H1 (cell line): ENCODE results near the gene SORBS1. TPM values are rescaled to one million over a fixed set of nuclear protein-coding genes. Genes with fewer than 3 reads are reported as not detected.

Source experiments
- CTCF ChIA-PET: fragments of 300-600 bp; sonication (Branson Sonifier 250); formaldehyde crosslinking; loops from one replicate; lab custom pipeline; 2021; ENCODE audit not compliant: partially characterized antibody; lab: Charles Lee
- POLR2A ChIA-PET: fragments of 300-600 bp; sonication (Branson Sonifier 250); formaldehyde crosslinking; loops from one replicate; lab custom pipeline; 2021; ENCODE audit warnings: inconsistent platforms; ENCODE audit not compliant: partially characterized antibody; lab: Charles Lee
- DNase-seq, 2 experiments: peaks; one replicate each; pipeline versions ENCODE4 v3.0.0 to v3.0.0-alpha.2; 2010 to 2022; ENCODE audit warnings: low spot score in 2 of 2, low read depth in 1 of 2, mixed read lengths in 1 of 2
- FAIRE-seq: peaks from 2 replicates; lab custom pipeline; 2011; peaks lifted over from hg19 to GRCh38; lab: Jason Lieb, UNC
- H2AFZ ChIP-seq: 2 replicates; pipeline ENCODE4 v1.8.1; 2012; ENCODE audit warnings: low read length, inconsistent platforms
- H2AK5ac ChIP-seq: 2 replicates; pipeline ENCODE4 v1.6.1; 2013; ENCODE audit warnings: low read depth, low read length
- H2BK120ac ChIP-seq: replicated peaks from 2 replicates; pipeline ENCODE3; 2013; ENCODE audit warnings: low read depth, low read length, inconsistent platforms
- H2BK12ac ChIP-seq: 2 replicates; pipeline ENCODE4 v1.6.1; 2013; ENCODE audit warnings: low read depth, low read length
- H2BK15ac ChIP-seq: 2 replicates; pipeline ENCODE4 v1.6.1; 2013; ENCODE audit warnings: low read length
- H2BK20ac ChIP-seq: 2 replicates; pipeline ENCODE4 v1.6.1; 2013; ENCODE audit warnings: low read length
- H2BK5ac ChIP-seq: 2 replicates; pipeline ENCODE4 v1.6.1; 2013; ENCODE audit warnings: low read depth, low read length
- H3K14ac ChIP-seq: 2 replicates; pipeline ENCODE4 v1.6.1; 2013; ENCODE audit warnings: inconsistent platforms; ENCODE audit not compliant: insufficient read length
- H3K18ac ChIP-seq: 2 replicates; pipeline ENCODE4 v1.6.1; 2013; ENCODE audit warnings: low read length; ENCODE audit errors: extremely low read depth
- H3K23ac ChIP-seq: 2 replicates; pipeline ENCODE4 v1.6.1; 2013; ENCODE audit warnings: inconsistent platforms; ENCODE audit not compliant: insufficient read length
- H3K23me2 ChIP-seq: 2 replicates; pipeline ENCODE4 v1.6.1; 2013; ENCODE audit warnings: low read depth, low read length
- H3K27ac ChIP-seq: 2 replicates; pipeline ENCODE4 v1.6.1; 2011; ENCODE audit warnings: low read depth, low read length, inconsistent platforms
- H3K27me3 ChIP-seq, 4 experiments: replicated peaks in 1 of 4; 1 replicate in 1 of 4; 2 replicates in 3 of 4; pipeline versions ENCODE4 v1.6.1 to v1.8.1; 2011 to 2013; ENCODE audit warnings: low read length in 3 of 4, mild to moderate bottlenecking in 3 of 4, inconsistent platforms in 2 of 4, mixed read lengths in 2 of 4, moderate library complexity in 1 of 4; ENCODE audit not compliant: control insufficient read depth in 3 of 4, insufficient read depth in 3 of 4; ENCODE audit errors: extremely low read depth in 1 of 4
- H3K36me3 ChIP-seq, 4 experiments: 2 replicates each; pipeline versions ENCODE4 v1.6.1 to v1.8.1; 2011 to 2013; ENCODE audit warnings: mild to moderate bottlenecking in 4 of 4, low read length in 3 of 4, moderate library complexity in 2 of 4, control low read depth in 1 of 4, inconsistent platforms in 1 of 4; ENCODE audit not compliant: insufficient read depth in 4 of 4, control insufficient read depth in 2 of 4
- H3K4ac ChIP-seq: replicated peaks from 2 replicates; pipeline ENCODE3; 2013; ENCODE audit warnings: low read length, low read depth, mixed read lengths, inconsistent platforms; ENCODE audit not compliant: insufficient read length
- H3K4me1 ChIP-seq, 4 experiments: replicated peaks in 1 of 4; 1 replicate in 1 of 4; 2 replicates in 3 of 4; pipeline versions ENCODE4 v1.6.1 to v1.8.1; 2011 to 2013; ENCODE audit warnings: low read length in 3 of 4, inconsistent platforms in 2 of 4, mixed read lengths in 1 of 4; ENCODE audit not compliant: insufficient read depth in 4 of 4, control insufficient read depth in 3 of 4
- H3K4me2 ChIP-seq, 2 experiments: 2 replicates each; pipeline versions ENCODE4 v1.6.1 to v1.8.1; 2011 to 2013; ENCODE audit warnings: low read depth in 2 of 2, low read length in 2 of 2, control low read depth in 1 of 2, inconsistent platforms in 1 of 2, mild to moderate bottlenecking in 1 of 2; ENCODE audit not compliant: insufficient read depth in 1 of 2
- H3K4me3 ChIP-seq, 4 experiments: fragments of 200-600, 300-600 bp in 1 of 4; sonication (generic), shearing (Covaris generic), sonication (Bioruptor Twin) in 1 of 4; 2 replicates each; pipeline versions ENCODE4 v1.5.1 to v1.8.1; 2011 to 2016; ENCODE audit warnings: low read length in 4 of 4, low read depth in 3 of 4, control low read depth in 2 of 4, inconsistent platforms in 2 of 4, mild to moderate bottlenecking in 2 of 4, mixed read lengths in 1 of 4, moderate library complexity in 1 of 4; ENCODE audit not compliant: insufficient read depth in 2 of 4; ENCODE audit errors: extremely low read depth in 1 of 4
- H3K56ac ChIP-seq: replicated peaks from 2 replicates; pipeline ENCODE3; 2013; ENCODE audit warnings: low read depth, mild to moderate bottlenecking, mixed read lengths, low read length, inconsistent platforms; ENCODE audit not compliant: insufficient read length
- H3K79me1 ChIP-seq: 2 replicates; pipeline ENCODE4 v1.6.1; 2013; ENCODE audit warnings: low read depth, low read length, control low read depth
- H3K79me2 ChIP-seq, 2 experiments: 2 replicates each; pipeline versions ENCODE4 v1.6.1 to v1.8.1; 2012 to 2013; ENCODE audit warnings: low read length in 2 of 2, mild to moderate bottlenecking in 2 of 2, inconsistent platforms in 1 of 2; ENCODE audit not compliant: insufficient read depth in 2 of 2, control insufficient read depth in 1 of 2
- H3K9ac ChIP-seq, 4 experiments: replicated peaks in 1 of 4; 1 replicate in 1 of 4; 2 replicates in 3 of 4; pipeline versions ENCODE4 v1.6.1 to v1.8.1; 2011 to 2013; ENCODE audit warnings: low read depth in 3 of 4, low read length in 3 of 4, control low read depth in 2 of 4, mild to moderate bottlenecking in 2 of 4, moderate library complexity in 2 of 4, inconsistent platforms in 1 of 4; ENCODE audit errors: extremely low read depth in 1 of 4
- H3K9me3 ChIP-seq, 2 experiments: 2 replicates each; pipeline versions ENCODE4 v1.6.1 to v1.8.1; 2012 to 2013; ENCODE audit warnings: mild to moderate bottlenecking in 2 of 2, moderate library complexity in 2 of 2, control low read depth in 1 of 2, inconsistent platforms in 1 of 2, low read depth in 1 of 2, low read length in 1 of 2, mixed read lengths in 1 of 2; ENCODE audit not compliant: insufficient read depth in 2 of 2
- H4K20me1 ChIP-seq, 2 experiments: replicated peaks in 1 of 2; 2 replicates each; pipeline versions ENCODE3 to v1.8.1; 2011 to 2013; ENCODE audit warnings: inconsistent platforms in 2 of 2, low read length in 2 of 2, mild to moderate bottlenecking in 1 of 2; ENCODE audit not compliant: insufficient read depth in 2 of 2, control insufficient read depth in 1 of 2
- H4K5ac ChIP-seq: 2 replicates; pipeline ENCODE4 v1.6.1; 2013; ENCODE audit warnings: low read length, low read depth, mixed read lengths, inconsistent platforms; ENCODE audit not compliant: insufficient read length
- H4K8ac ChIP-seq: 2 replicates; pipeline ENCODE4 v1.8.0; 2013; ENCODE audit warnings: mild to moderate bottlenecking, moderate library complexity, low read length, inconsistent platforms; ENCODE audit not compliant: insufficient read depth; ENCODE audit errors: extremely low read depth
- H4K91ac ChIP-seq: replicated peaks from 2 replicates; pipeline ENCODE3; 2013; ENCODE audit warnings: low read length, mixed read lengths, inconsistent platforms; ENCODE audit not compliant: insufficient read length
- HDAC6 ChIP-seq: IDR thresholded peaks from one replicate; pipeline ENCODE4 v1.7.1; 2012; ENCODE audit warnings: low read depth, mild to moderate bottlenecking, inconsistent platforms, low read length, moderate library complexity
- RFX5 ChIP-seq: IDR thresholded peaks from 2 replicates; pipeline ENCODE4 v1.6.1; 2011; ENCODE audit warnings: low read depth, low read length, improper control_type of control experiment, borderline replicate concordance
- RNF2 ChIP-seq: fragments of 200-900, 300-1000 bp; sonication (generic); IDR thresholded peaks from 2 replicates; pipeline ENCODE4 v1.7.1; 2016; ENCODE audit warnings: borderline replicate concordance, low read depth, mild to moderate bottlenecking, antibody characterized with exemption, low read length; ENCODE audit not compliant: poor library complexity, severe bottlenecking; ENCODE audit errors: missing control alignments
- SIN3A ChIP-seq, 2 experiments: IDR thresholded peaks in 1 of 2; conservative IDR thresholded peaks in 1 of 2; 2 replicates each; pipeline ENCODE4 v1.6.1; 2011 to 2012; ENCODE audit warnings: low read length in 2 of 2, improper control_type of control experiment in 1 of 2, low read depth in 1 of 2, mild to moderate bottlenecking in 1 of 2
- SP2 ChIP-seq: IDR thresholded peaks from 2 replicates; pipeline ENCODE4 v1.6.1; 2012; ENCODE audit warnings: mild to moderate bottlenecking, low read length, inconsistent platforms
- WGBS, 2 experiments: shearing (Covaris generic) in 1 of 2; methylation state at CpG; one replicate each; pipeline versions ENCODE4 v1.1.6 to v1.1.7; 2013 to 2015; ENCODE audit warnings: low lambda C conversion rate in 2 of 2, mixed read lengths in 2 of 2, inconsistent platforms in 1 of 2, low coverage in 1 of 2, missing lambda C conversion rate in 1 of 2; ENCODE audit not compliant: insufficient replicate concordance in 2 of 2, insufficient coverage in 1 of 2, insufficient read length in 1 of 2; ENCODE audit errors: extremely low coverage in 1 of 2, missing lambda C conversion rate in 1 of 2; 5-methylcytosine and 5-hydroxymethylcytosine counted together
- polyA plus RNA-seq, 7 experiments: library from polyadenylated mRNA; depleted of rRNA in 3 of 7; stranded (reverse) in 5 of 7; unstranded in 2 of 7; fragments of >200 nt in 5 of 7; fragments of 200-250 nt in 2 of 7; gene quantifications; 1 replicate in 5 of 7; 2 replicates in 1 of 7; 4 replicates in 1 of 7; pipeline versions ENCODE4 v1.2.1 to v1.2.3, GENCODE V29; 2011 to 2013; ENCODE audit warnings: missing spikeins in 2 of 7, mixed read lengths in 2 of 7
- total RNA-seq: library from RNA; stranded (reverse); fragmentation: NEBNext Ultra II Directional; extraction: Animal tissue kit (Norgen Biotek cat#: 25700); gene quantifications from 2 replicates; pipeline ENCODE4 v1.2.1, GENCODE V29; 2021
- TF ChIP-seq, protein P1 (sequence below): IDR thresholded peaks from 2 replicates; pipeline ENCODE4 v1.6.1; 2012; ENCODE audit warnings: inconsistent platforms

SORBS1 gene
- total and polyA plus RNA-seq, 2 of the 8 experiments (the other 6 are each of a cell fraction or from before 2014, with no cell fraction given), result 16.0 to 35.0 TPM

DNA sequence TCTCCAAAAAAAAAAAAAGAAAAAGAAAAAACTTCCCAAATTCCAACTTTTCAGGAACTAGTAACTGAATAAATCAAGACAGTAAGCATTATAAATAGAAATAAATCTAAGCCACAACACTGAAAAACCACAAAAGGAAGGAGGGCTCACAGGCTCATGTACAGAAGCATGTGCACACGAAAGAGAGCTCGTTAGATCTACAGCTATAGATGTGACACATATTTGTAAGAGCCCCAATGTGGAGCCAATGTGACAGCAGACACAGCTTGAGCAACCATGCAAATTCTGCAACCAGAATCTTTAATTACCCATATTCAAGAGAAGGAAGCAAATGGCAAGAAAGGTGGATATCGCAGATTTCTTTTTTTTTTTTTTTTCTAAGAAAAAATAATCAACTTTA is 94.7 kb downstream of the SORBS1 start:
- Histone ChIP-seq H3K23me2 (no peaks in the 10 kb centered on the region), H3K9me3 (no peaks in the 10 kb centered on the region), H3K9ac (no peak overlapping the region), H3K4me3 (no peak overlapping the region), H3K4ac (no peak overlapping the region), H2BK20ac (peak overlapping the region; percentile 41; the same call in 1 of the 2 replicates), H3K4me2 (no peak overlapping the region; a peak in 1 of 4 replicates), H3K79me2 (peaks cover 0 to 3% of the 10 kb centered on the region in 2 experiments; a peak in 1 of 4 replicates), H2AFZ (no peak overlapping the region), H3K79me1 (no peaks in the 10 kb centered on the region), H3K27ac (no peak overlapping the region), H2BK120ac (no peak overlapping the region), H3K36me3 (no peaks in the 10 kb centered on the region), H3K27me3 (no peaks in the 10 kb centered on the region), H4K20me1 (no peaks in the 10 kb centered on the region), H4K5ac (no peak overlapping the region), H4K91ac (no peak overlapping the region), H2BK12ac (no peak overlapping the region), H4K8ac (no peak overlapping the region), H3K18ac (no peak overlapping the region), H3K23ac (no peak overlapping the region), H3K4me1 (peaks cover 2 to 26% (median 15%) of the 10 kb centered on the region in 4 experiments; a peak in 5 of 7 replicates), H2AK5ac (no peak overlapping the region), H3K56ac (no peak overlapping the region), H3K14ac (no peak overlapping the region), H2BK15ac (no peak overlapping the region; the same call in 1 of the 2 replicates), H2BK5ac (no peak overlapping the region)
- DNase-seq (no peak), FAIRE-seq (no peak)
- ChIA-PET CTCF (interaction anchor here (0.6 to 1.8 kb wide), 12 partner anchors 8 to 135 kb away, joined by 3 to 7 read pairs (median 3); no protein-coding TSS in a partner anchor), POLR2A (interaction anchor here (1.2 kb wide), 1 partner anchor 12 kb away, joined by 3 read pairs; no protein-coding TSS in a partner anchor)
- WGBS, 2 experiments, result 98% methylated on average over 3 of the region's 3 CpGs; no CpG with 5 or more reads in 1 of the 2 experiments
- TF ChIP-seq, protein P1, sequence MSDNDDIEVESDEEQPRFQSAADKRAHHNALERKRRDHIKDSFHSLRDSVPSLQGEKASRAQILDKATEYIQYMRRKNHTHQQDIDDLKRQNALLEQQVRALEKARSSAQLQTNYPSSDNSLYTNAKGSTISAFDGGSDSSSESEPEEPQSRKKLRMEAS, result no peak
- no peak for TF ChIP-seq RNF2
- TF ChIP-seq SP2, result no peak
- TF ChIP-seq SIN3A (conservative IDR thresholded peaks at IDR 0.05 in 1 of 2, IDR thresholded peaks at IDR 0.05 in 1 of 2; ENCODE audit: low read depth in 1 of 2, low read length in 2 of 2), result no peak
- TF ChIP-seq RFX5, result no peak
- no peak for TF ChIP-seq HDAC6
